HG02798 (cell line): ENCODE measurements around the gene FGFR3.

Source experiments
- ATAC-seq: cut with Tn5 transposase; IDR thresholded peaks from one replicate; pipeline ENCODE4 v1.9.1; 2021; ENCODE audit warnings: mild to moderate bottlenecking; ENCODE audit not compliant: unreplicated experiment, poor library complexity

Gene FGFR3

DNA sequence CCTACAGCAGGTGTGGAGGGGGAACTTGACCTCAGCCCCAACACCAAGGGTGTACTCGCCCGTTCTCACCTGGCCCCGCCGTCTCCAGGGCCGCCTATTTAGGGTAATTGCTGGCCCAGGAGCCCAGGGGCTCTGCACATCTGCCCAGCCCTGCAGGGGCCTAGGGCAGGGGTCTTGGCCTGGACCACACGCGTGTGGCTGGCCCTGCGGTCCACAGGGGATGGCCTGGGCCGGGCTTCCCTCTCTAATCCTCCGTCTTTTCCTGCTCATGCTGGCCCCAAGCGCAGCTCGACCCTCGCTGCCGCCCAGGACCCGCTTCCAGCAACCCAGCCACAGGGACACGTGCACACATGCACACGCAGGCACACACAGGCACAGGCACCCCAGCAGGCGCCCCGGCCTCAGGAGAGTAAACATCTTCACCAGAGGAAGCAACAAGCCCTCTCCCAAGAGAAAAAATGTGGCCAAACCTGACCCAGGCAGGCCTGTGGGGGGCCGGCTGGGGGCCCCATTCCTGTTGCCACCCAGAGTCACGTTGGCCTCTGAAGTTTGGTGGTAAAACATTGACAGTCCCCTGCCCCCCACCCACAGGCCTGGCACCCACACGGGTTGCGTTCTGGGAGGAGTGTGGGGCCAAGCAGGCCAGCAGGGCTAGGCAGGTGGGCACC lies 24.6 kb upstream of the FGFR3 start:
- no peak for ATAC-seq

DNA sequence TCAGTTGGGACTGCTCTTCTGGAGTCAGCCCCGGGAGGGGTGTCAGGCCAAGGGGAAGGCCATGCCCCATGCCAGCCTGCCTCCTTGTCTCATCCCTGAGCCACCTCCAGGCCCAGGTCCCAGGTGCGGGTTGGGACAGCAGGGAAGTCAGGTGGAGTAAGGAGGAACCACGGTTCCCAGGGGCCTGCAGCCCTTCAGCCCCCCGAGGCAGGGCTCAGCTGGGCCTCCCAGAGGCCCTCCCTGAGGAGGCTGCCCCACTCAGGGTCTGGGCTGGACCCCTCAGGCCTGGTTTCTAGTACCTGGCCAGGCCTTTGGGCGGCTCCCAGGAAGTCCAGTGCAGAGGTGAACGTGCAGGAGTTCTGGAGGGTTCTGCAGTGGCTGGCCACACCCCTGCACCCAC lies 23.4 kb upstream of the FGFR3 start:
- no peak for ATAC-seq

DNA sequence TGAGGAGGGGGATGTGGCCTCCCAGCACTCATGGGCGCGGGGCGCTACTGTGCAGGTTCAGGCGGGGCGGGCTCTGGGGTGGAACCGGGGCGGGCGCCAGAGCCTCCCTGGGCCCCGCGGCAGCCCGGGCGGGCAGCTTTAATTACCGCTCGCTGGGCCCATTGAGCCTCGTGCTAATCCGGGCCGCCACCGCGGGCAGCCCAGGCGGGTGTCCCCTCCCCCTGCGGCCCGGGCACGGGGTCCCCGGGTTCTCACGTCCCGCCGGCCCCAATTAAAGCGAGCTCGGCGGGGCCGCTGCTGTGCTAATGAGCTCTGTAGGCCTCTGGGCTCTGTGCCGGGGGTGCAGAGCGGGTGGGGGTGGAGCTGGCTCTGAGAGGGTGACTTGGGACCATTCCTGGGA lies 22.8 kb upstream of the FGFR3 start:
- no peak for ATAC-seq

DNA sequence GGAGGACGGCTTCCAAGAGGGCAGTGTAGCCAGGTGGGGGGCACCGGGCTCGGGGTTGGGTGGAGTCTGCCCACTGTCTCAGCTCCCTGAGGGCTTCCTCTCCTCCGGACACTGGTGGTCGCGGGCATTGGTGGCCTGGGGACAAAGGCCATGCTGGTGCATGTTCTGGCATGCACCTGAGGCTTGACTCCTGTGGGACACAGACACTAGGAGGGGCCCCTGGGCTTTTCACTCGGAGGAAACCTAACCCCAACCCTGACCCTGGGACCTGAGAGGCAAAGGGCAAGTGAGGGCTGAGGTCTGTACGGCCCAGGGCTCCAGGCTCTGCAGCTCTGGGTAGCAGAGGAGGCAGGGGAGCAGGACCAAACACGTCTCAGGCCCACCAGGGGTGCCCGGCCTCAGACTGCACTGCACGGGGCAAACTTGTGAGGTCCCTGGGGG lies 22.3 kb upstream of the FGFR3 start:
- ATAC-seq = no peak

DNA sequence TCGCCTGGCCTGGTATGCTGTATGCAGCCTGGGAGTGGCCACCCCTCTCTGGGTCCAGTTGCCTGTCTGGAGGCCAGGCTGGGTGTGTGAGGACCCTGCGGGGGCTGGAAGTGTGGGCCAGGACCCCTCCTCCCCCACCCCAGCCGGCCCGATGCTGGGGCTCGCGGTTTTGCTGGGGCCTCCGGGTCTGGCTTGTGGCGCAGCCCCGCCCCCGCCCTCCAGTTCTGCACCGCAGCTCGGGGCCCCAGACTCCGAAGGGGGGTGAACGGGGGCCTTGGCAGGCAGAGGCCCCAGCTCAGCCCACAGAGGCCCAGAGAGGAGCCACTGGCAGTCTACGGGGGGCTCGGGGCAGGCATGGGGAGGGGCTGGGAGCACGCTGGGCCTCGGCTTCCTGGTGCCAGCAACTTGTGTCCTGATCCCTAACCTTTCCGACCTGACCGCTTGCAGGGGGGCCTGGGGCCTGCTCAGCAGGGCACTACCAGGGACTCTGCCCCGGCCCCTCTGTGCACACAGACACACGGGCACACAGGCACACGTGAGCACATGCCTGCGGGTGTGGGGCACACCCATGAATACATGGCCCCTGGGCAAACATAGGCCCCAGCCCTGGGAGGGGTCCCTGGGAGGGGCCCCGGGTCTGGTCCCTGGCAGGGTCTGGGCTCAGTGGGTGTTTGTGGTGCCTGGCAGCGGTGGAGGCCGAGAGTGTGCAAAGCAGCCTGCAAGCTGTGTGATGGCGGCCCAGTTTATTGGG lies 21.4 kb upstream of the FGFR3 start:
- no peak for ATAC-seq

DNA sequence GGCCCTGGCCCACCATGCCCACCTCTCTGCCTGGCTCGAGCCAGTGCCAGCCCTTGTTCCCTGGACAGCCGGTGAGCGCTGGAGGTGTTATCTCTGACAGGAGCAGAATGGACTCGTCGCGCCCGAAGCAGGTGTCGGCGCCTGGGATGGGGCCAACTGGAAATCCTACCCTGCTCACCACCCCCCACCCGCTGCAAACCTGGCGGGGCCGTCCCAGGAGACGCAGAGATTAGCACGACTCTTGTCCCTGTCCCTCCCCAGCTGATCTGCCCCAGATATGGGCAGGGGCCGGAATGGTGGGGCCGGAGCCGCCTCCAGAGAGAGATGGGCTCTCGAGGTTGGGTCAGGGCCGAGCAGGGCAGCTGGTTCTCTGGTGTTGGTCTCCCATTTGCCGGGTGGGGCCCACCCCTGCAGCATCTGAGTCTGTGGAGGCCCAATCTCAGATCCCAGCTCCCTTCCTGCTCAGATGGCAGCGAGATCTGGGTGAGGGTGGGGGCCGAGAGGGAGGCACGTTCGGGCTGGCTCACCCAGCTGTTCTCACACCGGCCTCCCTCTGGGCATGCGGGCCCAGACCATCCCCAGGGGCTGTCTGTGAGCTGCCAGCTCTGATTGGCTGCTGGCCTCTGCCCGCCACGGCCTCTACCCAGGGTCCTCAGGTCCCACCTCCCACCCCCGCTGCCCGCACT lies 20.1 kb upstream of the FGFR3 start:
- ATAC-seq = no peak

DNA sequence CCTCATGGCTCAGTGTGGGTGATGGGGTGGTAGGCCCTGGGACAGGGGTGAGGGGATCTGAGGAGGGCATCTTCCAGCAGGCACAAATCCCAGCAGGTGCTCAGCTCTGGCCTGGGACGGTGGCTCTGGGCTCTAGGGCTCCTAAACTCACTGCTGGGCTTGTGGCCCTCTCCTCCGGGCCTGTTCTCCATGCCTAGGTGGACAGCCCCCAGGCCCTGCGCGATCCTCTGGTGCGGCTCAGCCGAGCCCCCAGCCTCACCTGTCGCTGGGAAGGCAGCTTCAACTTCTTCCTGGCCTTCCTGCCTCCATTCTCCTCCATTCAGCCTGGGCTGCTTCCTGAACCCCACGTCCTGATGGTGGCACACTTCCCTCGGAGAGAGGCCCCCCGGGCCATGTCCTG lies 19.3 kb upstream of the FGFR3 start:
- ATAC-seq = no peak

DNA sequence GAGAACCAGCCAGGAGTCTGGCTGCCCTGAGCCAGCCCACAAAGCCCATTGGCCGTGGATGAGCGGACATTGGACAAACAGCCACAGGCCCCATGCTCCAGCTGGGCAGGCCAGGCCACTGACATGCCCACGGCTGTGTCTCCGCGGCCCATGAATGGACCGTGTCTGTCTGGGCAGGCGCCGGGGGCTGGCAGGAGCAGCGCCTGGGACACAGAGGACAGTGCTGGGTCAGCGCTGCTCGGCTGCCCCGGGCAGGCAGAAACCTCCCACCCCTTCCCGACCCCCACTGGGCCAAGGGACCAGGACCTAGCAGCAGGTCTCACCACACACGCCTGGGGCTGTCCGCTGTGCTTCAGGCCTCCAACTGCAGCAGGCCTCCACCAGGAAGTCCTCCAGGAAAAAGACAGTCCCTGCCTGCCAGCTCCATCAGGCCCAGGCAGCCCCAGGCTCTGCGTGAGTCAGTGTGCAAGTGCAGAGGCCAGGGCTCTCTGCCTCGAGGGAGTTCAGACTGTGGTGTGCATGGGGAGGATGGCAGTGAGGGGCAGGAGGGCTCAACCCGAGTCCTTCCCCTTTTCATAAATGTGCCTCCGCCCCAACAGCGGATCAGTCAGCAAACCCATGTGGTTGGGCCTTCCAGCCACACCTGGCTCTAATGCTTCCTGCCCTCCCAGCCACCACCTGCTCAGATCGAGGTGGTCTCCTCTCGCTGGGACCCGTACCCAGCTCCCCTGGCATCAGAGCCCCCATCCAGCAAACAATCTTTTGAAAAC lies 17.2 kb upstream of the FGFR3 start:
- ATAC-seq = no peak

DNA sequence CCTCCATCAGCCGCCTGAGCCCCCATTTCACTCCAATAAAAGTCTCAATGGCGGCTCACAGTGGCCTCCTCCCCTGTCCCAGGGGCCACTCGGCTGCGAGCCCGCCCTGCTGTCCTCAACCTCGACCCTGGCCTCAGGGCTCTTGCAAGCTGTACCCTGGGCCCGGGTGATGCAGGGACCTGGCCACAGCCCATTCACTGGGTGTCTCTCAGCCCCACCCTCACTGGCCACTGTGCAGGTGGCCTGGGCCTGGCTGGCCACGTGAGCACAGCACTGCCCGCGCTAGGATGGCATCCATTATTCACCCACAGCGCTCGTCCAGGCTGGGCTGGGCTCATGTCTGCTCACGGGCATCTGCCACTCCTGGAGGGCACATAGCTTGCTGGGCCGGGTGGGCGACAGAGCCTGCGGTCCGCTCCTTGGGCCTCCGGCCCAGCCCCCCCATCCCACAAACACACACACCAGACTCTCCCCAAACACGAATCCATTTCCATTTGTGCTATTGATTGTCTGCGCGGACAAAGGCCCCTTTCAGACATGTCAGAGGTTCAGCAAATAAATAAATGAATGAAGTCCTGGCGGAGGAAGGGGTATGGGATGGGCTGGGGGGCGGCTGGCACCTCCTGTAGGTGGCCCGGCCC lies 16.5 kb upstream of the FGFR3 start:
- no peak for ATAC-seq

DNA sequence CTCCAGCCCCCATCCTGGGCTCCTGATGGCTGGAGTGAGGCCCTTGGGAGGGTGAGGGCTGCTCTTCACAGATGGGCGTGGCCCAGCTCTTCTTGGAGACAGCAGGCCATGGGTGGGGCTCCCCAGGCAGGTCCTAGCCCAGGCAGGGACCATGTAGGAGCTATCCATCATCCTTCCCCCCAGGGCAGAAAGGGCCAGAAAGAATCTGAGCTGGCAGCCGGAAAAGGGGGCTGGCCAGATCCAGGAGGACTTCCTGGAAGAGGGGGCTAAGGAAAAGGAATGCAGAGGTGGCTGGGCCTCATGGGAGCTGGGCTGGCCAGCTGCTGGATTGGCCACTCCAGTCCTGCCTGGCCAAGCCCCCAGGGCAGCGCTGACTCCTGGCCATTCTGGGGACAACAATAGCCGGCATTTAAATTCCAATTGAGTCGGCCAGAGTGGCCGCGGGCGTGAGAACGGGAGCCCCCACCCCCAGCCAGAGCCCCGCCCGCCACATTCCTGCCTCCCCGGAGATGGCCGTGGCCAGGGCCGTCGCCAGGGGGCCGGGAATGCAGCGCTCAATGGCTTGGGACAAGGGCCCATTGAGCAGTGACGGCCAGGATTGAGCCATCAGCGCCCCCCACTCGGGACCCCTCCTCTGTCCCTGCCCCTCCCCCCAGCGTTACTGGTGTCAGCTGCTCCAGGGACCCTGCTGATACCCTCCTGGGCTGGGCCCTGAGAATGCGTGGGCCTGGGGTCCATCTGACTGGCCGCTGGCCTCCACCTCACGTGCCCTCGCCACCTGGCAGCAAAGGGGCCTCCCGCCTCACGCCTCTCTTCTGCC lies 15.1 kb upstream of the FGFR3 start:
- no peak for ATAC-seq

DNA sequence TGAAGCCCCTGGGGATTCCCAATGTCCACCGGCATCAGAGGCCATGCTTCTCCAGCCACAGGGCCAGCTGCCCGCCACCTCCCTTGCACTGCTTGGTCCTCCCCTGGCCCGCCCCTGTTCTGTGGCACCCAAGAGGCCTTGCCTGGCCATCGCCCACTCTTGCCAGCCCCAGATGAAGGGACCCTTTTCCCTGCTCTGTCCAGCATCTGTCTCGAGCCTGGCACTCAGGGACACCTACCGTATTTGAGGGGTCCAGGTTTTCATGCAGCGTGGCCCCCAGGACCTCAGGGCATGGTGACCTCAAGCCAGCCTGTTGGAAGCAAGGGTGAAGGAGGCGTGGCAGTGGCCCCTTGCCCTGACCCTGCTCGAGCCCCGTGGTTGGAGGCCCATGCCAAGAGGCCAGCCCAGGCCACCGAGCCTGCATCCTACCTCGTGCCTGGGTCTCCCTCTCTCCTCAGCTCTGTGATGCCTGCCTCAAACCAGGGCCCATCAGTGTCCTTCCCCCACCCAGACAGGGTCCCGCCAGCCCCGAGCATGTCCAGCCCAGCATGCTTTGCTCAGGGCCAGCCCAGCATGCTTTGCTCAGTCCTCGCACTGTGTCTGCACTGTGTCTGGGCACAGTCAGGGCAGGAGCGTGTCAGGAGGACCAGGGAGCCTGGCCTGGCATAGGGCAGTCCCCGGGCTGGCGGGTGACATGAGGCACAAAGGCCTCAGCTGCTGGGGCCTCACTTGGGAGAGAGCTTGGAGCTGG lies 14.3 kb upstream of the FGFR3 start:
- no peak for ATAC-seq

DNA sequence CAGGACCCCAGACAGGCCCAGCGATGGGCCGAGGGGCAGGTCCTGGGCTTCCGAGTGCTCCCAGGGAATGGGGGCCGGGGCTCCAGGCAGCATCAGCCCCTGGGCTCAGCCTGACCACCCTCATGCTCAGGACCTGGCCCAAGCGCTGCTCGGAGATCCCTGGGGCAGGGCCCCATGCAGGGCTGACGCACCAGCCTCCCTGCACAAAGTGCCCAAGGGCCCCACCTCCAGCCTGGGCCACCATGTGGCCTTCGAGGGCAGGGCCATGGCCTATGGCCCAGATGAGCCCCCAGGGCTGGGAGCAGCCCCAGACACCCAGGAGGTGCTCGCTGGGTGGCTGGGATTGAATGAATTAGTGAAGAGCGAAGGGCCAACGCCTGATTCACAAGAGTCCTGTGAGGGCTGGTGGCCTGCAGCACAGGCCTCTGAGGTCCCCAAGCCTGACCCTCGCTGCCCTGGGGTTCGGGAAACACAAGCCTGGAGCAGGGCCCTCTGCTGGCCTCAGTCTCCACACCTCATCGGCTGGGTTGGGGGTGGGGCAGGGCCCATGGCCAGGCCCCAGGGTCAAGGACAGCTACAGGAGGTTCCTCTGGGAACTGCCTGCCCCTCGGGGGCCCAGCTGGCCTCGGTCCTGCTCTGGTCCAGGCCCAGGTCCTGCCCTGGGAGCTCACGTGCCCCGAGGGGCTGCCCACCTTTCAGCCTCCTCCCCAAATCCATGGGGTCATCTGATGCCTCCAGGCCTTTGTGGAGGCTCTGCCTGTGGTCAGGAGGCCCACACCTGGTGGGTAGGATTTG lies 13.3 kb upstream of the FGFR3 start:
- ATAC-seq = no peak

DNA sequence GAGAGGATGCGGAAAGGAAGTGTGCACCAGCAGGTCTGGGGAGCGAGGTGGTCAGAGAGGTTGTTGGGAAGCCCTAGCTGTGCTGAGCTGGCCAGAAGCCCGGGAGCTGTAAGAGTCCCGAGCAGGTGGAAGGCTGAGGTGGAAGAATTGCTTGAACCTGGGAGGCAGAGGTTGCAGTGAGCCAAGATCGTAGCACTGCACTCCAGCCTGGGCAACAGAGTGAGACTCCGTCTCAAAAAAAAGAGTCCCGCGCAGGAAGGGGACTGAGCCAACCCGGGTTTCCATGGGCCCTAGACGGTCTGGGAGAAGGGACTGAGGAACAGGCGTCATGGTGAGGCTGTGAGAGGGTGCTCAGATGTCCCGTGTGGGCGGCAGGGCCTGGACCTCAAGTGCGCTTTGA lies 12.7 kb upstream of the FGFR3 start:
- ATAC-seq = no peak

DNA sequence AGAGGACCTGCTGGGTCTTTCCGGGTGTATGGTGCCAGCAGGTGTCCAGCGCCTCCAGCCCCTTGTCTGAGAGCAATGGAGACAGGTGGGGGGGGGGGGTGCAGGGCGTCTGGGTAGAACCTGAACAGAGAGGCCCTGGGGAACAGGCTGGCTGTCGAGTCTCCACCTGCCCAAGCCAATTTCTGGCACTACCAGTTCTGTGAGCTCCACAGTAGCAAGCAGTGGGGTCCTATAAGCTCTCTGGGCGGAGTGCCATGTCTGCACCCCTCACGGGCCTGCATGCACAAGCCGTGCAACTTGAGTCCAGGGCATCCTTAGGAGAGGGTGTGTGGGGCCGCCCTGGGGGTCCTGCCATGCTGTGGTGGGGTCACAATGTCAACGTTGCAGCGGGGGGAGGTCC lies 10.1 kb upstream of the FGFR3 start:
- no peak for ATAC-seq

DNA sequence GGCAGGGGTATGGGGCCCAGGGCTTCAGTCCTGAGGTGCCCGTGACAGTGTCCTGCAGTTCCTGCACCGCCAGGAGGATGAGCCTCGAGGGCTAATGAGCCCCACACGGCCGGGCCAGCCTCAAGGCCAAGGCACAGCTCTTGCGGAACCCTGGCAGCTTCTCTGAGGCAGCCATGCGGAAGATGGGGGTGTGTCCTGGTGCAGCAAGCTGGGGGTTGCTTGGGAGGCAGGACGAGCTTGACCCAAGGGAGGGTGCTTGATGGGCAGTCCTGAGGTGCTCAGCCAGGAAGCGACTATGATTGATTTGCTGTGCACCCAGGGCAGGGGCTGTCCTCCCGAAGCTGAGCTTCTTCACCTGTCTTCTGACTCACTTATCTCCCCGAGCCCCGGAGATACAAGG lies 9.1 kb upstream of the FGFR3 start:
- ATAC-seq = no peak

DNA sequence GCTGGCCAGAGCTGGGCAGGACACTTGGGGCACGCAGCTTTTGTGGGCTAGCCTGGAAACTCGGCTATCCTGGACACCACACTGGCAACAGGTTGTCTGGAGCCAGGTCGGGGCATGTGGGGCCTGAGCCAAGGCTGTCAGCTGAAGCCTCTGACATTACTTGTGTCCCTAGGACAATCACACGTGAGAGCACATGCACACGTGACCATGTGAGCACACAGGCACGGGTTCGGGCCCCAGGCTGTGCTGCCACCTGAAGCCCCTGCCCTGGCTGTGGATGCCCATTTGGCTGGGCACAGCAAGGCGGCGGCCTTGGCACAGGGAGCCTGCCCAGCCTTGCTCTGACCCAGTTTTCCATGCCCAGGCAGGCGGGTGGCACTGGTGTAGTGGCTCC lies 8.7 kb upstream of the FGFR3 start:
- no peak for ATAC-seq

DNA sequence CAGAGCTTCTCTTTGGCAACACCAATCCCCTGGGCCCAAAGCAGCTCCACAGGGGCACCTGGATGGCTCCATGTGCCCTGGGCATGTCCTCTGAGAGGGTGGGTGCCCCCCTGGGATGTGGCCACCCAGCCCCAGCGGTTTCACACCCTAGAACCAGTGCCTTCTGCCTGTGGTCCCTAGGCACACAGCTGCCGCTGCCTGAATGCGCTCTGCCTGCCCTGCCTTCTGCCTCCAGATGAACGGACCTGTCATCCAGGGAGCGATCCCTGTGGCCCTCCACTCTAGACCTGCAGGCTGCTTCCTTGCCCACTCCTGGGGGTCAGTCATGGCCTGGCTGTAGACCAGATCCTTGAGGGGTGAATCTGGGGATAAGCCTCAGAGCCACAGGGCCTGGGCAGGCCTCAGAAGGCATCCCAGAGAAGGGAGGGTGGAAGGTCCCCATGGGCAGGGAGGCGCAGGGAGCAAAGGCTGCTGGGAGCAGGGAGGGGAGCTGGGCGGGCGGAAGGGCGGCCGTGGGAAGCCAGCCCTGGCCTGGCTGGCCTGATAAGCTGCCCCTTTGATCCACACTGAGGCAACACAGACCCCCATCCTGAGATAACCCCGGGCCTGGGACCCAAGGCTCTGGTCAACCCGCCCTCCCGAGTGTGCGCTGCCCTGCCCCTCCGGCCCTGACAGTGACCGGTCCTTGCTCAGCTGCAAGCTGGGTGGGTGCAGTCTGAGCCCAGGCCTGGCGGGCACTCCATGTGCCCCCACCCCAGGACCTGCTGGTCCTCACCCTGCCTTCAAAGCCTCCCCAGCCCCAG lies 8.1 kb upstream of the FGFR3 start:
- ATAC-seq = no peak
